Measurements from ENCODE around the gene MICAL3.

- TF ChIP-seq CTCF (IDR thresholded peaks at IDR 0.05; ENCODE audit: insufficient read depth, low read length) (no peak), POLR2AphosphoS5 (IDR thresholded peaks at IDR 0.05; ENCODE audit: low read depth) (no peak), REST (IDR thresholded peaks at IDR 0.05; ENCODE audit: insufficient replicate concordance, low read depth) (no peak)
These were observed 11.4 kb upstream of the MICAL3 start for GRCh38 chr22:18035751-18036150.
